ENCODE results near the gene RAD51B. TPM values are rescaled to one million over a fixed set of nuclear protein-coding genes. Genes with fewer than 3 reads are reported as not detected.

Gene RAD51B
- total and polyA plus RNA-seq, 2 of the 13 experiments (the other 11 are each of a cell fraction or from before 2014, with no cell fraction given), result 7.0 to 9.5 TPM

- peak; percentile 71; the same call in 1 of the 2 replicates for TF ChIP-seq AHDC1 (CRISPR knock-in tag; IDR thresholded peaks at IDR 0.05; ENCODE audit: borderline replicate concordance)
- TF ChIP-seq ZNF841 (CRISPR knock-in tag; IDR thresholded peaks at IDR 0.05; ENCODE audit: borderline replicate concordance), result no peak
- no peak for TF ChIP-seq NFE2L1 (CRISPR knock-in tag; IDR thresholded peaks at IDR 0.05; ENCODE audit: borderline replicate concordance)
- TF ChIP-seq, protein P1, sequence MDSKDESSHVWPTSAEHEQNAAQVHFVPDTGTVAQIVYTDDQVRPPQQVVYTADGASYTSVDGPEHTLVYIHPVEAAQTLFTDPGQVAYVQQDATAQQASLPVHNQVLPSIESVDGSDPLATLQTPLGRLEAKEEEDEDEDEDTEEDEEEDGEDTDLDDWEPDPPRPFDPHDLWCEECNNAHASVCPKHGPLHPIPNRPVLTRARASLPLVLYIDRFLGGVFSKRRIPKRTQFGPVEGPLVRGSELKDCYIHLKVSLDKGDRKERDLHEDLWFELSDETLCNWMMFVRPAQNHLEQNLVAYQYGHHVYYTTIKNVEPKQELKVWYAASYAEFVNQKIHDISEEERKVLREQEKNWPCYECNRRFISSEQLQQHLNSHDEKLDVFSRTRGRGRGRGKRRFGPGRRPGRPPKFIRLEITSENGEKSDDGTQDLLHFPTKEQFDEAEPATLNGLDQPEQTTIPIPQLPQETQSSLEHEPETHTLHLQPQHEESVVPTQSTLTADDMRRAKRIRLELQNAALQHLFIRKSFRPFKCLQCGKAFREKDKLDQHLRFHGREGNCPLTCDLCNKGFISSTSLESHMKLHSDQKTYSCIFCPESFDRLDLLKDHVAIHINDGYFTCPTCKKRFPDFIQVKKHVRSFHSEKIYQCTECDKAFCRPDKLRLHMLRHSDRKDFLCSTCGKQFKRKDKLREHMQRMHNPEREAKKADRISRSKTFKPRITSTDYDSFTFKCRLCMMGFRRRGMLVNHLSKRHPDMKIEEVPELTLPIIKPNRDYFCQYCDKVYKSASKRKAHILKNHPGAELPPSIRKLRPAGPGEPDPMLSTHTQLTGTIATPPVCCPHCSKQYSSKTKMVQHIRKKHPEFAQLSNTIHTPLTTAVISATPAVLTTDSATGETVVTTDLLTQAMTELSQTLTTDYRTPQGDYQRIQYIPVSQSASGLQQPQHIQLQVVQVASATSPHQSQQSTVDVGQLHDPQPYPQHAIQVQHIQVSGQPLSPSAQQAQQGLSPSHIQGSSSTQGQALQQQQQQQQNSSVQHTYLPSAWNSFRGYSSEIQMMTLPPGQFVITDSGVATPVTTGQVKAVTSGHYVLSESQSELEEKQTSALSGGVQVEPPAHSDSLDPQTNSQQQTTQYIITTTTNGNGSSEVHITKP (CRISPR knock-in tag; IDR thresholded peaks at IDR 0.05; ENCODE audit: low read depth), result no peak
- TF ChIP-seq ZC3H4 (CRISPR knock-in tag; IDR thresholded peaks at IDR 0.05; ENCODE audit: borderline replicate concordance), result no peak
- TF ChIP-seq, protein P2, sequence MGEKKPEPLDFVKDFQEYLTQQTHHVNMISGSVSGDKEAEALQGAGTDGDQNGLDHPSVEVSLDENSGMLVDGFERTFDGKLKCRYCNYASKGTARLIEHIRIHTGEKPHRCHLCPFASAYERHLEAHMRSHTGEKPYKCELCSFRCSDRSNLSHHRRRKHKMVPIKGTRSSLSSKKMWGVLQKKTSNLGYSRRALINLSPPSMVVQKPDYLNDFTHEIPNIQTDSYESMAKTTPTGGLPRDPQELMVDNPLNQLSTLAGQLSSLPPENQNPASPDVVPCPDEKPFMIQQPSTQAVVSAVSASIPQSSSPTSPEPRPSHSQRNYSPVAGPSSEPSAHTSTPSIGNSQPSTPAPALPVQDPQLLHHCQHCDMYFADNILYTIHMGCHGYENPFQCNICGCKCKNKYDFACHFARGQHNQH (CRISPR knock-in tag; IDR thresholded peaks at IDR 0.05), result no peak
- TF ChIP-seq, protein P3, sequence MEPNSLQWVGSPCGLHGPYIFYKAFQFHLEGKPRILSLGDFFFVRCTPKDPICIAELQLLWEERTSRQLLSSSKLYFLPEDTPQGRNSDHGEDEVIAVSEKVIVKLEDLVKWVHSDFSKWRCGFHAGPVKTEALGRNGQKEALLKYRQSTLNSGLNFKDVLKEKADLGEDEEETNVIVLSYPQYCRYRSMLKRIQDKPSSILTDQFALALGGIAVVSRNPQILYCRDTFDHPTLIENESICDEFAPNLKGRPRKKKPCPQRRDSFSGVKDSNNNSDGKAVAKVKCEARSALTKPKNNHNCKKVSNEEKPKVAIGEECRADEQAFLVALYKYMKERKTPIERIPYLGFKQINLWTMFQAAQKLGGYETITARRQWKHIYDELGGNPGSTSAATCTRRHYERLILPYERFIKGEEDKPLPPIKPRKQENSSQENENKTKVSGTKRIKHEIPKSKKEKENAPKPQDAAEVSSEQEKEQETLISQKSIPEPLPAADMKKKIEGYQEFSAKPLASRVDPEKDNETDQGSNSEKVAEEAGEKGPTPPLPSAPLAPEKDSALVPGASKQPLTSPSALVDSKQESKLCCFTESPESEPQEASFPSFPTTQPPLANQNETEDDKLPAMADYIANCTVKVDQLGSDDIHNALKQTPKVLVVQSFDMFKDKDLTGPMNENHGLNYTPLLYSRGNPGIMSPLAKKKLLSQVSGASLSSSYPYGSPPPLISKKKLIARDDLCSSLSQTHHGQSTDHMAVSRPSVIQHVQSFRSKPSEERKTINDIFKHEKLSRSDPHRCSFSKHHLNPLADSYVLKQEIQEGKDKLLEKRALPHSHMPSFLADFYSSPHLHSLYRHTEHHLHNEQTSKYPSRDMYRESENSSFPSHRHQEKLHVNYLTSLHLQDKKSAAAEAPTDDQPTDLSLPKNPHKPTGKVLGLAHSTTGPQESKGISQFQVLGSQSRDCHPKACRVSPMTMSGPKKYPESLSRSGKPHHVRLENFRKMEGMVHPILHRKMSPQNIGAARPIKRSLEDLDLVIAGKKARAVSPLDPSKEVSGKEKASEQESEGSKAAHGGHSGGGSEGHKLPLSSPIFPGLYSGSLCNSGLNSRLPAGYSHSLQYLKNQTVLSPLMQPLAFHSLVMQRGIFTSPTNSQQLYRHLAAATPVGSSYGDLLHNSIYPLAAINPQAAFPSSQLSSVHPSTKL (CRISPR knock-in tag; IDR thresholded peaks at IDR 0.05), result peak; percentile 72
- no peak for TF ChIP-seq ZNF17 (CRISPR knock-in tag; IDR thresholded peaks at IDR 0.05)
- no peak for TF ChIP-seq MAF1 (CRISPR knock-in tag; IDR thresholded peaks at IDR 0.05; ENCODE audit: borderline replicate concordance)
- TF ChIP-seq PHB2 (IDR thresholded peaks at IDR 0.05; ENCODE audit: partially characterized antibody), result no peak
- TF ChIP-seq, protein P4, sequence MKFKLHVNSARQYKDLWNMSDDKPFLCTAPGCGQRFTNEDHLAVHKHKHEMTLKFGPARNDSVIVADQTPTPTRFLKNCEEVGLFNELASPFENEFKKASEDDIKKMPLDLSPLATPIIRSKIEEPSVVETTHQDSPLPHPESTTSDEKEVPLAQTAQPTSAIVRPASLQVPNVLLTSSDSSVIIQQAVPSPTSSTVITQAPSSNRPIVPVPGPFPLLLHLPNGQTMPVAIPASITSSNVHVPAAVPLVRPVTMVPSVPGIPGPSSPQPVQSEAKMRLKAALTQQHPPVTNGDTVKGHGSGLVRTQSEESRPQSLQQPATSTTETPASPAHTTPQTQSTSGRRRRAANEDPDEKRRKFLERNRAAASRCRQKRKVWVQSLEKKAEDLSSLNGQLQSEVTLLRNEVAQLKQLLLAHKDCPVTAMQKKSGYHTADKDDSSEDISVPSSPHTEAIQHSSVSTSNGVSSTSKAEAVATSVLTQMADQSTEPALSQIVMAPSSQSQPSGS (CRISPR knock-in tag; IDR thresholded peaks at IDR 0.05), result 0 out of 2 replicates have a peak, but pooled peaks have one; percentile 15
Measured at GRCh38 chr14:68563251-68564131, 743.9 kb downstream of the RAD51B start (continued).

Measured in HepG2 (cell line).